Measurements from ENCODE around the gene RIN2.

The RIN2 gene

GRCh38 chr20:19768325-19768842 lies 10.3 kb downstream of the RIN2 start:
- Histone ChIP-seq H4K20me1 (ENCODE audit: insufficient read depth) (no peaks in the 10 kb centered on the region), H3K4me2 (no peak overlapping the region), H3K9ac (no peak overlapping the region), H2AFZ (ENCODE audit: low read depth) (no peak overlapping the region), H3K4me1 (ENCODE audit: low read depth, poor library complexity, severe bottlenecking) (no peaks in the 10 kb centered on the region), H3K36me3 (ENCODE audit: insufficient read depth) (no peaks in the 10 kb centered on the region), H3K79me2 (ENCODE audit: insufficient read depth, low read depth) (no peaks in the 10 kb centered on the region), H3K4me3 (IDR thresholded peaks at IDR 0.05; ENCODE audit: insufficient read depth, low read depth, low read length) (no peak overlapping the region), H3K27ac (no peak overlapping the region), H3K27me3 (ENCODE audit: insufficient read depth, low read depth) (no peaks in the 10 kb centered on the region)
- TF ChIP-seq CTCF (conservative IDR thresholded peaks at IDR 0.05; ENCODE audit: low read depth, low read length), result no peak

GRCh38 chr20:19769507-19769906 lies 11.4 kb downstream of the RIN2 start:
- no peak overlapping the region for H3K4me3 ChIP-seq (IDR thresholded peaks at IDR 0.05; ENCODE audit: insufficient read depth, low read depth, low read length)
- no peaks in the 10 kb centered on the region for H3K27me3 ChIP-seq (ENCODE audit: insufficient read depth, low read depth)
- no peak overlapping the region for H3K4me2 ChIP-seq
- H3K4me1 ChIP-seq (ENCODE audit: low read depth, poor library complexity, severe bottlenecking), result peaks cover under 1% of the 10 kb centered on the region
- no peaks in the 10 kb centered on the region for H3K79me2 ChIP-seq (ENCODE audit: insufficient read depth, low read depth)
- H3K9ac ChIP-seq, result no peak overlapping the region
- H3K27ac ChIP-seq, result no peak overlapping the region
- no peaks in the 10 kb centered on the region for H3K36me3 ChIP-seq (ENCODE audit: insufficient read depth)
- TF ChIP-seq CTCF (conservative IDR thresholded peaks at IDR 0.05; ENCODE audit: low read depth, low read length), result no peak
- H4K20me1 ChIP-seq (ENCODE audit: insufficient read depth), result no peaks in the 10 kb centered on the region
- H2AFZ ChIP-seq (ENCODE audit: low read depth), result no peak overlapping the region

- Histone ChIP-seq H3K4me1 (ENCODE audit: low read depth, poor library complexity, severe bottlenecking) (peaks cover 4% of the 10 kb centered on the region), H3K79me2 (ENCODE audit: insufficient read depth, low read depth) (no peaks in the 10 kb centered on the region), H3K36me3 (ENCODE audit: insufficient read depth) (no peaks in the 10 kb centered on the region), H2AFZ (ENCODE audit: low read depth) (no peak overlapping the region), H3K4me2 (no peak overlapping the region), H4K20me1 (ENCODE audit: insufficient read depth) (no peaks in the 10 kb centered on the region), H3K4me3 (IDR thresholded peaks at IDR 0.05; ENCODE audit: insufficient read depth, low read depth, low read length) (no peak overlapping the region), H3K27me3 (ENCODE audit: insufficient read depth, low read depth) (no peaks in the 10 kb centered on the region), H3K27ac (no peak overlapping the region), H3K9ac (no peak overlapping the region)
- no peak for TF ChIP-seq CTCF (conservative IDR thresholded peaks at IDR 0.05; ENCODE audit: low read depth, low read length)
These were observed 12.3 kb downstream of the RIN2 start for GRCh38 chr20:19770375-19770774.

GRCh38 chr20:19771031-19771430 lies 13.0 kb downstream of the RIN2 start:
- Histone ChIP-seq H3K4me3 (IDR thresholded peaks at IDR 0.05; ENCODE audit: insufficient read depth, low read depth, low read length) (no peak overlapping the region), H3K9ac (no peak overlapping the region), H2AFZ (ENCODE audit: low read depth) (no peak overlapping the region), H3K4me2 (no peak overlapping the region), H3K79me2 (ENCODE audit: insufficient read depth, low read depth) (no peaks in the 10 kb centered on the region), H3K36me3 (ENCODE audit: insufficient read depth) (no peaks in the 10 kb centered on the region), H3K27ac (no peak overlapping the region), H4K20me1 (ENCODE audit: insufficient read depth) (no peaks in the 10 kb centered on the region), H3K27me3 (ENCODE audit: insufficient read depth, low read depth) (no peaks in the 10 kb centered on the region), H3K4me1 (ENCODE audit: low read depth, poor library complexity, severe bottlenecking) (peaks cover 8% of the 10 kb centered on the region)
- TF ChIP-seq CTCF (conservative IDR thresholded peaks at IDR 0.05; ENCODE audit: low read depth, low read length), result no peak

All from KMS-11 (cell line).